NT2/D1 (cell line): ENCODE data around the gene TAF6.

Experiments used
- SUZ12 ChIP-seq: IDR thresholded peaks from 2 replicates; pipeline ENCODE4 v1.6.1; 2011; ENCODE audit not compliant: insufficient read length, insufficient read depth; ENCODE audit errors: extremely low read depth
- ZNF274 ChIP-seq: IDR thresholded peaks from 2 replicates; pipeline ENCODE4 v1.6.1; 2011; ENCODE audit warnings: mild to moderate bottlenecking, low read depth, low read length

DNA sequence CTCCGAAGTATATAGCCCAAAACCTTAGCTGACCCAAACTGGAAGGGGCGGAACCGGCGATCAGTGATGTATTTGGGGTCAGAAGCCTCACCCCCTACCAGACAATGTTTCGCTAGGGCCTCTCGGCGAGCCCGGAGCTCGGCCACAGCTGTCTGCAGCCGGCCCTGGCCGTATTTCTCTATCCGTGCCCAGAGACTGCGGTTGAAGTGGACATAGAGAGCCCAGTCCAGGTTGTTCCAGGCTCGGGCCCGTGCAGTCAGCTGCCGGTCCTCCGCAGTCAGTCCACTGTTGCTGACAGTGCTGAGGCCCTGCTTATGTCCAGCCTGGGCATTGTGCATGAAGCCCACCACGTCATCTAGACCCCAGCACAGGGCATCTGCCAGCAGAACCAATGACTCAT, 40.9 kb upstream of the TAF6 start:
- TF ChIP-seq SUZ12 = no peak
- no peak for TF ChIP-seq ZNF274
